Esophagus muscularis mucosa (tissue), 3 donors: Measurements from ENCODE around the gene PSMD7.

Experiments
- CTCF ChIP-seq, 3 experiments: fragments of 200-600 bp in 2 of 3; fragments of 450-650 bp in 1 of 3; sonication (generic) in 2 of 3; IDR thresholded peaks; one replicate each; pipeline ENCODE4 v1.5.1; 2017 to 2019; ENCODE audit warnings: antibody characterized with exemption in 3 of 3, mild to moderate bottlenecking in 2 of 3, moderate library complexity in 1 of 3
- POLR2A ChIP-seq: fragments of 450-650 bp; IDR thresholded peaks from one replicate; pipeline ENCODE4 v1.6.1; 2017; ENCODE audit warnings: antibody characterized with exemption, moderate library complexity, mild to moderate bottlenecking, low read depth
- POLR2AphosphoS5 ChIP-seq, 2 donors: sonication (generic); formaldehyde crosslinking; IDR thresholded peaks; one replicate each; pipeline ENCODE4 v1.6.1; 2017; ENCODE audit warnings: antibody characterized with exemption in 2 of 2

- TF ChIP-seq POLR2AphosphoS5 (IDR thresholded peaks at IDR 0.05): no peak
- TF ChIP-seq CTCF (IDR thresholded peaks at IDR 0.05): no peak
- no peak for TF ChIP-seq POLR2A
Observed at GRCh38 chr16:74288065-74288464, 8.5 kb upstream of the PSMD7 start.
